Stomach (tissue), 4 donors: Measurements from ENCODE around the gene IL1R2.

Source experiments
- POLR2A ChIP-seq, 4 donors: fragments of 450-650 bp; IDR thresholded peaks; one replicate each; pipeline ENCODE4 v1.6.1; 2016; ENCODE audit warnings: antibody characterized with exemption in 4 of 4, control low read depth in 2 of 4, mild to moderate bottlenecking in 1 of 4, moderate library complexity in 1 of 4
- TF ChIP-seq, protein P1 (sequence below), 7 experiments: fragments of 450-650 bp in 4 of 7; fragments of 200-600 bp in 3 of 7; sonication (generic) in 3 of 7; IDR thresholded peaks; one replicate each; pipeline ENCODE4 v1.5.1; 2016 to 2019; ENCODE audit warnings: antibody characterized with exemption in 7 of 7, control low read depth in 2 of 7, mild to moderate bottlenecking in 1 of 7

DNA sequence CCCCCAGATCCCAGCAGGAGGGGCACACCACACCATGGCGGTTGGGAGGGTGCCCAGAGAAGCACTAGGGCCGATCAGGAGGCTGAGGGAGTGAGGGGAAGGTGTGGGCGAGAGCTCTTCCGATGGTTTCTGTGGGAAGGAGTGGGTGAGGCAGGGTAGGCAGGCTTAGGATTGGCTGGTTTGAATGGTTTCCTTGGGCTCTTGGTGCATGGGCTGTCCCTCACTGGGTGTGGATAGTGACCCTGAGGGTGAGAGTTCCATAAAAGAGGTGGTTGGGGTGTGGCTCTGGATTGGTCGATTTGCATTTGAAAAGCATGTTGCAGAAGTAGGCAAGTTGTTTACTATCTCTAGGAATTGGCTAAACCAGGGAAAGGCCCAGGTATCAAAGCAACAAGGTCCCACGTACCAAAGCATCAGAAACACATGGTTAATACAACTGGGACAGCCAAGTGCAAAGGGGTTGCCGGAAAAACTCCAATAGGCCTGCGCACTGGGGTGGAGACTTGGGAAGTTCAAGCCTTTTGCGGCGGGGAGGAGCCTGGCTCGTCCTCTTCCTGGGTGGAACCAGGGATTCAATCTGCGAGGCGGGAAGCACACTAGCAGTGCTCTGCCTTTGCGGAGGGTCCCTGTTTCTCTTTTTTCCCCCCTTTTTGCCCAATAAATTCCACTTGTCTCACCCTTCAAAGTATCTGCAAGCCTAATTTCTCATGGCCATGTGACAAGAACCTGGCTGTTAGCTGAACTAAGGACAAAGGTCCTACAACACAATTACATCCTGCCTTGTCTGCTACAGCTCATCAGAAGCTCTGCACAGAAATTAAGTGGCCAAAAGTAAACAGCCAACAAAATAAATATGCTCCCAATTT lies 43.2 kb downstream of the IL1R2 start:
- no peak for TF ChIP-seq POLR2A (IDR thresholded peaks at IDR 0.05)
- TF ChIP-seq, protein P1, sequence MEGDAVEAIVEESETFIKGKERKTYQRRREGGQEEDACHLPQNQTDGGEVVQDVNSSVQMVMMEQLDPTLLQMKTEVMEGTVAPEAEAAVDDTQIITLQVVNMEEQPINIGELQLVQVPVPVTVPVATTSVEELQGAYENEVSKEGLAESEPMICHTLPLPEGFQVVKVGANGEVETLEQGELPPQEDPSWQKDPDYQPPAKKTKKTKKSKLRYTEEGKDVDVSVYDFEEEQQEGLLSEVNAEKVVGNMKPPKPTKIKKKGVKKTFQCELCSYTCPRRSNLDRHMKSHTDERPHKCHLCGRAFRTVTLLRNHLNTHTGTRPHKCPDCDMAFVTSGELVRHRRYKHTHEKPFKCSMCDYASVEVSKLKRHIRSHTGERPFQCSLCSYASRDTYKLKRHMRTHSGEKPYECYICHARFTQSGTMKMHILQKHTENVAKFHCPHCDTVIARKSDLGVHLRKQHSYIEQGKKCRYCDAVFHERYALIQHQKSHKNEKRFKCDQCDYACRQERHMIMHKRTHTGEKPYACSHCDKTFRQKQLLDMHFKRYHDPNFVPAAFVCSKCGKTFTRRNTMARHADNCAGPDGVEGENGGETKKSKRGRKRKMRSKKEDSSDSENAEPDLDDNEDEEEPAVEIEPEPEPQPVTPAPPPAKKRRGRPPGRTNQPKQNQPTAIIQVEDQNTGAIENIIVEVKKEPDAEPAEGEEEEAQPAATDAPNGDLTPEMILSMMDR (IDR thresholded peaks at IDR 0.05): no peak
